Measurements from ENCODE around the gene FMO5. TPM values are rescaled to one million over a fixed set of nuclear protein-coding genes. Genes with fewer than 3 reads are reported as not detected.
A peak's percentile ranks its signal among the peaks of the same experiment; 100 is the strongest.

Gene FMO5
- total and polyA plus RNA-seq, 2 of the 13 experiments (the other 11 are each of a cell fraction or from before 2014, with no cell fraction given), result 48.2 to 149 TPM

DNA sequence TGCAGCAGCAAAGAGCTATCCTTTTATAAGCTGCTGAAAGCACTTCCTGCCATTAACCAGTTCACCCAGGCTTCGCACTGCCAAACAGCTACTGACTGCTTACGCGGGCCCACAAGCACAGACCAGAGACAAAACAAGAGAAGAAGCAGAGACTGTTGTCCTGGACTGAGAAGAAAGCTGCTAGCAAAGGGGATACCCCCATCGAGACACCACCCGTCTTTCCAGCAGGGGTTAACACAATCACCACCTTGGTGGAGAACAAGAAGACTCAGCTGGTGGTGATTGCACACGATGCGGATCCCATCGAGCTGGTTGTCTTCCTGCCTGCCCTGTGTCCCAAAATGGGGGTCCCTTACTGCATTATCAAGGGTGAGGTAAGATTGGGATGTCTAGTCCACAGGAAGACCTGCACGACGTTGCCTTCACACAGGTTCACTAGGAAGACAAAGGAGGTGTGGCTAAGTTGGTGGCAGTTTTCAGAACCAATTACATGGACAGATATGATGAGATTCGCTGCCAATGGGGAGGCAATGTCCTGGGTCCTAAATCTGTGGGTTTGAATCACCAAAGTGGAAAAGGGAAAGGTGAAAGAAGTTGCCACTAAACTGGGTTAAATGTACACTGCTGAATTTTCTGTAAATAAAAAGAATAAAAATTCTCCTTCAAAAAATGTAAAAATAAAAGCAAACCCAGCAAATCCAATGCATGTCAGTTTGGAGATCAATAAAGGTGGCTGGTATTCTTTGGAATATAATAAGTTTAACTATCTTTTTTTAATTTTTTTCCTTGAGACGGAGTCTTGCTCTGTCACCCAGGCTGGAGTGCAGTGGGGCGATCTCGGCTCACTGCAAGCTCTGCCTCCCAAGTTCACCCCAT is 1.2 kb downstream of the FMO5 start (continued):
- TF ChIP-seq, protein P1, sequence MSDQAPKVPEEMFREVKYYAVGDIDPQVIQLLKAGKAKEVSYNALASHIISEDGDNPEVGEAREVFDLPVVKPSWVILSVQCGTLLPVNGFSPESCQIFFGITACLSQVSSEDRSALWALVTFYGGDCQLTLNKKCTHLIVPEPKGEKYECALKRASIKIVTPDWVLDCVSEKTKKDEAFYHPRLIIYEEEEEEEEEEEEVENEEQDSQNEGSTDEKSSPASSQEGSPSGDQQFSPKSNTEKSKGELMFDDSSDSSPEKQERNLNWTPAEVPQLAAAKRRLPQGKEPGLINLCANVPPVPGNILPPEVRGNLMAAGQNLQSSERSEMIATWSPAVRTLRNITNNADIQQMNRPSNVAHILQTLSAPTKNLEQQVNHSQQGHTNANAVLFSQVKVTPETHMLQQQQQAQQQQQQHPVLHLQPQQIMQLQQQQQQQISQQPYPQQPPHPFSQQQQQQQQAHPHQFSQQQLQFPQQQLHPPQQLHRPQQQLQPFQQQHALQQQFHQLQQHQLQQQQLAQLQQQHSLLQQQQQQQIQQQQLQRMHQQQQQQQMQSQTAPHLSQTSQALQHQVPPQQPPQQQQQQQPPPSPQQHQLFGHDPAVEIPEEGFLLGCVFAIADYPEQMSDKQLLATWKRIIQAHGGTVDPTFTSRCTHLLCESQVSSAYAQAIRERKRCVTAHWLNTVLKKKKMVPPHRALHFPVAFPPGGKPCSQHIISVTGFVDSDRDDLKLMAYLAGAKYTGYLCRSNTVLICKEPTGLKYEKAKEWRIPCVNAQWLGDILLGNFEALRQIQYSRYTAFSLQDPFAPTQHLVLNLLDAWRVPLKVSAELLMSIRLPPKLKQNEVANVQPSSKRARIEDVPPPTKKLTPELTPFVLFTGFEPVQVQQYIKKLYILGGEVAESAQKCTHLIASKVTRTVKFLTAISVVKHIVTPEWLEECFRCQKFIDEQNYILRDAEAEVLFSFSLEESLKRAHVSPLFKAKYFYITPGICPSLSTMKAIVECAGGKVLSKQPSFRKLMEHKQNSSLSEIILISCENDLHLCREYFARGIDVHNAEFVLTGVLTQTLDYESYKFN (CRISPR knock-in tag; conservative IDR thresholded peaks at IDR 0.05), result no peak
- TF ChIP-seq ZBTB21 (CRISPR knock-in tag; IDR thresholded peaks at IDR 0.05), result no peak
- peak; percentile 86 for TF ChIP-seq ZBTB38 (CRISPR knock-in tag; IDR thresholded peaks at IDR 0.05)
- TF ChIP-seq ZNF274 (CRISPR knock-in tag; IDR thresholded peaks at IDR 0.05), result no peak
- TF ChIP-seq, protein P2, sequence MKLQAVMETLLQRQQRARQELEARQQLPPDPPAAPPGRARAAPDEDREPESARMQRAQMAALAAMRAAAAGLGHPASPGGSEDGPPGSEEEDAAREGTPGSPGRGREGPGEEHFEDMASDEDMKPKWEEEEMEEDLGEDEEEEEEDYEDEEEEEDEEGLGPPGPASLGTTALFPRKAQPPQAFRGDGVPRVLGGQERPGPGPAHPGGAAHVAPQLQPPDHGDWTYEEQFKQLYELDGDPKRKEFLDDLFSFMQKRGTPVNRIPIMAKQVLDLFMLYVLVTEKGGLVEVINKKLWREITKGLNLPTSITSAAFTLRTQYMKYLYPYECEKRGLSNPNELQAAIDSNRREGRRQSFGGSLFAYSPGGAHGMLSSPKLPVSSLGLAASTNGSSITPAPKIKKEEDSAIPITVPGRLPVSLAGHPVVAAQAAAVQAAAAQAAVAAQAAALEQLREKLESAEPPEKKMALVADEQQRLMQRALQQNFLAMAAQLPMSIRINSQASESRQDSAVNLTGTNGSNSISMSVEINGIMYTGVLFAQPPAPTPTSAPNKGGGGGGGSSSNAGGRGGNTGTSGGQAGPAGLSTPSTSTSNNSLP (IDR thresholded peaks at IDR 0.05; ENCODE audit: low read depth, low read length), result no peak
- TF ChIP-seq SAP130 (CRISPR knock-in tag; IDR thresholded peaks at IDR 0.05; ENCODE audit: low read depth), result peak; percentile 20
- TF ChIP-seq TAF1 (CRISPR knock-in tag; IDR thresholded peaks at IDR 0.05), result no peak
- TF ChIP-seq SALL1 (CRISPR knock-in tag; IDR thresholded peaks at IDR 0.05), result peak; percentile 55; the same call in 1 of the 2 replicates
- TF ChIP-seq, protein P3, sequence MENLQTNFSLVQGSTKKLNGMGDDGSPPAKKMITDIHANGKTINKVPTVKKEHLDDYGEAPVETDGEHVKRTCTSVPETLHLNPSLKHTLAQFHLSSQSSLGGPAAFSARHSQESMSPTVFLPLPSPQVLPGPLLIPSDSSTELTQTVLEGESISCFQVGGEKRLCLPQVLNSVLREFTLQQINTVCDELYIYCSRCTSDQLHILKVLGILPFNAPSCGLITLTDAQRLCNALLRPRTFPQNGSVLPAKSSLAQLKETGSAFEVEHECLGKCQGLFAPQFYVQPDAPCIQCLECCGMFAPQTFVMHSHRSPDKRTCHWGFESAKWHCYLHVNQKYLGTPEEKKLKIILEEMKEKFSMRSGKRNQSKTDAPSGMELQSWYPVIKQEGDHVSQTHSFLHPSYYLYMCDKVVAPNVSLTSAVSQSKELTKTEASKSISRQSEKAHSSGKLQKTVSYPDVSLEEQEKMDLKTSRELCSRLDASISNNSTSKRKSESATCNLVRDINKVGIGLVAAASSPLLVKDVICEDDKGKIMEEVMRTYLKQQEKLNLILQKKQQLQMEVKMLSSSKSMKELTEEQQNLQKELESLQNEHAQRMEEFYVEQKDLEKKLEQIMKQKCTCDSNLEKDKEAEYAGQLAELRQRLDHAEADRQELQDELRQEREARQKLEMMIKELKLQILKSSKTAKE (CRISPR knock-in tag; IDR thresholded peaks at IDR 0.05; ENCODE audit: borderline replicate concordance), result no peak
- no peak for TF ChIP-seq DNMT1 (CRISPR knock-in tag; IDR thresholded peaks at IDR 0.05)
- peak; percentile 48 for TF ChIP-seq ZNF883 (CRISPR knock-in tag; IDR thresholded peaks at IDR 0.05; ENCODE audit: not compliant biosample characterization)
- no peak for TF ChIP-seq GTF2F1 (IDR thresholded peaks at IDR 0.05; ENCODE audit: low read length)
- TF ChIP-seq POLR2AphosphoS5 (IDR thresholded peaks at IDR 0.05; ENCODE audit: low read depth, low read length), result peak; percentile 62; the same call in 1 of the 2 replicates
- peak; percentile 68 for TF ChIP-seq AGO2 (optimal IDR thresholded peaks at IDR 0.05; ENCODE audit: low read depth, low read length)
- peak; percentile 3 for TF ChIP-seq TEAD3 (CRISPR knock-in tag; optimal IDR thresholded peaks at IDR 0.05; ENCODE audit: borderline replicate concordance)
- peak; percentile 70 for TF ChIP-seq POLR2G (IDR thresholded peaks at IDR 0.05; ENCODE audit: low read depth, low read length)
- no peak for TF ChIP-seq ZNF124 (CRISPR knock-in tag; IDR thresholded peaks at IDR 0.05)
- TF ChIP-seq, protein P4, sequence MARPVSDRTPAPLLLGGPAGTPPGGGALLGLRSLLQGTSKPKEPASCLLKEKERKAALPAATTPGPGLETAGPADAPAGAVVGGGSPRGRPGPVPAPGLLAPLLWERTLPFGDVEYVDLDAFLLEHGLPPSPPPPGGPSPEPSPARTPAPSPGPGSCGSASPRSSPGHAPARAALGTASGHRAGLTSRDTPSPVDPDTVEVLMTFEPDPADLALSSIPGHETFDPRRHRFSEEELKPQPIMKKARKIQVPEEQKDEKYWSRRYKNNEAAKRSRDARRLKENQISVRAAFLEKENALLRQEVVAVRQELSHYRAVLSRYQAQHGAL (CRISPR knock-in tag; IDR thresholded peaks at IDR 0.05; ENCODE audit: not compliant biosample characterization), result no peak
- TF ChIP-seq, protein P5, sequence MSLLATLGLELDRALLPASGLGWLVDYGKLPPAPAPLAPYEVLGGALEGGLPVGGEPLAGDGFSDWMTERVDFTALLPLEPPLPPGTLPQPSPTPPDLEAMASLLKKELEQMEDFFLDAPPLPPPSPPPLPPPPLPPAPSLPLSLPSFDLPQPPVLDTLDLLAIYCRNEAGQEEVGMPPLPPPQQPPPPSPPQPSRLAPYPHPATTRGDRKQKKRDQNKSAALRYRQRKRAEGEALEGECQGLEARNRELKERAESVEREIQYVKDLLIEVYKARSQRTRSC (CRISPR knock-in tag; IDR thresholded peaks at IDR 0.05; ENCODE audit: low read depth), result no peak
- TF ChIP-seq SMAD3 (CRISPR knock-in tag; IDR thresholded peaks at IDR 0.05), result no peak
- TF ChIP-seq ZNF431 (CRISPR knock-in tag; IDR thresholded peaks at IDR 0.05; ENCODE audit: borderline replicate concordance, low read depth), result no peak

Measured in HepG2 (cell line).